Ovary (tissue), 9 donors: Measurements from ENCODE around the gene RNU6-9. TPM values are rescaled to one million over a fixed set of nuclear protein-coding genes. Genes with fewer than 3 reads are reported as not detected.
"Not testable (repeated sequence)": the region's sequence is repeated elsewhere in the genome, so short reads cannot be mapped to it uniquely, and the experiment has no call there.

ENCODE experiments used
- DNase-seq, 5 donors: peaks; one replicate each; pipeline ENCODE4 v3.0.0-alpha.2; 2019 to 2020
- H3K27ac ChIP-seq, 2 donors: fragments of 200-600 bp; one replicate each; pipeline versions ENCODE4 v1.5.1 to v1.8.0; 2019 to 2022
- H3K27me3 ChIP-seq: fragments of 200-600 bp; one replicate; pipeline ENCODE4 v1.8.0; 2022
- H3K36me3 ChIP-seq: fragments of 200-600 bp; sonication (generic); one replicate; pipeline ENCODE4 v1.5.1; 2019
- H3K4me1 ChIP-seq: one replicate; pipeline ENCODE4 v1.8.1; 2013; ENCODE audit warnings: mild to moderate bottlenecking, moderate library complexity; ENCODE audit not compliant: insufficient read depth
- H3K4me3 ChIP-seq: fragments of 200-600 bp; sonication (generic); one replicate; pipeline ENCODE4 v1.5.1; 2017
- H3K9me3 ChIP-seq, 2 donors: fragments of 200-600 bp in 1 of 2; sonication (generic) in 1 of 2; one replicate each; pipeline versions ENCODE4 v1.5.1 to v1.8.1; 2013 to 2019; ENCODE audit warnings: mild to moderate bottlenecking in 1 of 2, moderate library complexity in 1 of 2
- CTCF ChIP-seq, 3 donors: fragments of 450-650 bp in 2 of 3; fragments of 200-600 bp in 1 of 3; IDR thresholded peaks; one replicate each; pipeline versions ENCODE4 v1.5.1 to v1.8.0; 2016 to 2022; ENCODE audit warnings: antibody characterized with exemption in 3 of 3, mild to moderate bottlenecking in 1 of 3
- EP300 ChIP-seq: sonication (generic); formaldehyde crosslinking; IDR thresholded peaks from one replicate; pipeline ENCODE4 v1.6.1; 2017; ENCODE audit warnings: antibody characterized with exemption
- POLR2A ChIP-seq: fragments of 450-650 bp; IDR thresholded peaks from one replicate; pipeline ENCODE4 v1.6.1; 2017; ENCODE audit warnings: antibody characterized with exemption, mild to moderate bottlenecking, moderate library complexity
- WGBS, 3 donors: extraction: QIAGEN DNeasy Blood & Tissue Kit in 1 of 3; methylation state at CpG; one replicate each; pipeline versions ENCODE4 v1.1.5 to v1.1.7; 2013 to 2017; 5-methylcytosine and 5-hydroxymethylcytosine counted together
- intact Hi-C, 4 donors: fragments of 100-400 bp; cut with DNase I; formaldehyde crosslinking; loops; one replicate each; pipeline versions ENCODE4 v1.11.0 to v1.15.1; 2022 to 2023
- polyA plus RNA-seq, 2 donors: library from polyadenylated mRNA; stranded (reverse); fragments of 200-250 nt in 1 of 2; fragments of 350-450 nt in 1 of 2; fragmentation: Illumina TruSeq in 1 of 2; extraction: RNeasy Lipid Tissue Mini Kit (QIAGEN cat#74804) in 1 of 2; gene quantifications; one replicate each; pipeline ENCODE4 v1.2.3, GENCODE V29; 2013 to 2014
- total RNA-seq, 7 donors: library from RNA; depleted of rRNA in 2 of 7; stranded (reverse); fragments of >200 nt in 2 of 7; fragmentation: NEBNext Ultra II Directional in 3 of 7; extraction: Animal tissue kit (Norgen Biotek cat#: 25700) in 3 of 7; gene quantifications; one replicate each; pipeline versions ENCODE4 v1.1.0 to v1.2.4, GENCODE V29; 2016 to 2023
- donor health status: DM: no; HTN: no; CAD: no; lungs with moderate emphysema.
- donor health status: DM: no; HTN: no; CAD: no.
- donor health status: Bipolar disorder and iron deficiency.
- donor health status: DM: yes; HTN: yes; CAD: no.
- donor health status: DM: no; HTN: no; CAD: no.
- donor health status: DM: yes; HTN: yes; CAD: no.

The RNU6-9 gene
- total and polyA plus RNA-seq, 9 donors = not detected

DNA sequence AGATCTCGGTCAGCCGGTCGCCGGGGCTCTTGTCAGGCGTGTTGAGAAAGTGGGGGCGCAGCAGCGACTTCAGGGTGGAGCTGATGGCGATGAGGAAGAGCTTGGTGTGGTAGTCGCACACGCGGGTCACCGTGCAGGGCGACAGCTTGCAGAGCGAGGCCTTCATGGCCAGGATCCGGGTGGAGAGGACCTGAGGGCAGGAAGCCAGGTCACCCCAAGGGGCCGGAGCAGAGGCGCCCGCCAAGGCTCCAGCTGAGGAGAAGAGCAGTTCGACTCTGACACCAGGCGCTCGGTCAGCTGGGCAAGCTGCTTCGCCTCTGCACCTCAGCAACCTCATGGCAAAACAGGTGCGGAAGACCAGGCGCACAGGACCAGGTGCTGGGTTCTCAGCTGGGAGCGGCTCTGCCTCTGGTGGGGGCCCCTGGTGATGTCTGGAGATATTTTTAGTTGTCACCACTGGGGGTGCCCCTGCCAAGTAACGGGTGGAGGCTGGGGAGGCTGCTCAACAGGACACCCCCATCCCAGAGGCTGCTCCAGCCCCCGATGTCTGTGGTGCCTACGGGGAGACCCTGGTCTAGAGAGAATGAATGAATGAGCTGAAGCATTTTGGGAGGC lies 17.9 kb upstream of the RNU6-9 start:
- WGBS, 3 donors = 89 to 91% (median 90%) methylated on average over 27 to 28 of the region's 28 CpGs
- intact Hi-C loops = no loop called here

DNA sequence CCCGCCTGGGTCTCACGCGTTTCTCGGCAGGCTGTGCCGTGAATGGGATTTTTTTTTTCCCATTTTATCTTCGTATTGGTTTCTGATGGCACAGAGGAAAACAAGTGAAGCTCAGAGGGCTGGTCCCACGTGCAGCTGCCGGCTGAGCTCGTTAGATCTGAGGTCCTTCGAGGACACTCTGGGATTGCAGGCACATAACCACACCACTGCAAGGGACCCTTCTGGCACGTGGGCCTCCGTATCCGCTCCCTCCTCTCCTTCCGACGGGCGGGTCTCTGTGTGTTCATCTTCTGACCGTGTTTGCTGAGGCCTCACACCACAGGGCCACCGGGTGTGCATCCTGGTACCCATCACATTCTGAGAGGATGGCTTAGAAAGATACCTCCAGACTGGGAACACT lies 17.2 kb upstream of the RNU6-9 start:
- TF ChIP-seq EP300 = no peak
- no peak for TF ChIP-seq CTCF (IDR thresholded peaks at IDR 0.05)
- no peak for TF ChIP-seq POLR2A
- peaks cover 8% of the 10 kb centered on the region for H3K4me1 ChIP-seq
- WGBS, 3 donors = 62 to 72% (median 68%) methylated on average over 18 of the region's 18 CpGs
- H3K4me3 ChIP-seq = no peak overlapping the region
- H3K36me3 ChIP-seq = no peaks in the 10 kb centered on the region
- intact Hi-C loops = no loop called here
- H3K27me3 ChIP-seq = no peaks in the 10 kb centered on the region
- H3K9me3 ChIP-seq = no peaks in the 10 kb centered on the region
- DNase-seq = no peak
- H3K27ac ChIP-seq = no peak overlapping the region

More for the DNA sequence above, 17.9 kb upstream of the RNU6-9 start:
- Histone ChIP-seq H3K4me1 (peaks cover 8% of the 10 kb centered on the region), H3K27me3 (no peaks in the 10 kb centered on the region), H3K27ac (no peak overlapping the region), H3K9me3 (no peaks in the 10 kb centered on the region), H3K4me3 (no peak overlapping the region), H3K36me3 (no peaks in the 10 kb centered on the region)
- DNase-seq = no peak
- TF ChIP-seq CTCF (IDR thresholded peaks at IDR 0.05) (no peak), POLR2A (no peak), EP300 (no peak)

DNA sequence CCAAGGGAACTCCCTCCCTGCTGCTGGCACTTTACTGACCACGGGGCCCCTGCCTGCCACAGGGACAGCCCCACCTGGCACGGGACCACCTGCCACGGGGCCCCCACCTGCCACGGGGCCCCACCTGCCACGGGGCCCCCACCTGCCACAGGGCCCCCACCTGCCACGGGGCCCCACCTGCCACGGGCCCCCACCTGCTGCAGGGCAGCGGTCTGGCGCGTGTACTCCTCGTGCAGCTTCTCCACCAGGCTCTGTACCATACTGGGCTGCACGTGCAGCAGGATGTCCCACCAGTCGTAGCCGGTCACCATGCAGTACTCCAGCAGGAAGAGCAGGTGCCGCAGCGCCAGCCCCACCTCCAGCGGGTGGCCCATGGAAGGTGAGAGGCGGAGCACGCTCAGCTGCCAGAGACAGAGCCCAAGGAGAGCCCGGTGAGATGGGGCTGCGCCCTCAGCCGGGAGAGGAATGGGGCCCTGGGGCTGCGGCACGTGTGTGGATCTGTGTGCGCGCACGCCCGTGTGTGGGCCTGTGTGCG lies 16.4 kb upstream of the RNU6-9 start:
- H3K27ac ChIP-seq = no peak overlapping the region
- no peaks in the 10 kb centered on the region for H3K36me3 ChIP-seq
- H3K4me3 ChIP-seq = no peak overlapping the region
- no peaks in the 10 kb centered on the region for H3K27me3 ChIP-seq
- intact Hi-C loops = no loop called here
- H3K4me1 ChIP-seq = peaks cover 8% of the 10 kb centered on the region
- WGBS, 3 donors = 89 to 92% (median 89%) methylated on average over 24 to 29 of the region's 29 CpGs
- TF ChIP-seq POLR2A (no peak), CTCF (IDR thresholded peaks at IDR 0.05) (no peak), EP300 (no peak)
- no peak for DNase-seq
- H3K9me3 ChIP-seq = no peaks in the 10 kb centered on the region

DNA sequence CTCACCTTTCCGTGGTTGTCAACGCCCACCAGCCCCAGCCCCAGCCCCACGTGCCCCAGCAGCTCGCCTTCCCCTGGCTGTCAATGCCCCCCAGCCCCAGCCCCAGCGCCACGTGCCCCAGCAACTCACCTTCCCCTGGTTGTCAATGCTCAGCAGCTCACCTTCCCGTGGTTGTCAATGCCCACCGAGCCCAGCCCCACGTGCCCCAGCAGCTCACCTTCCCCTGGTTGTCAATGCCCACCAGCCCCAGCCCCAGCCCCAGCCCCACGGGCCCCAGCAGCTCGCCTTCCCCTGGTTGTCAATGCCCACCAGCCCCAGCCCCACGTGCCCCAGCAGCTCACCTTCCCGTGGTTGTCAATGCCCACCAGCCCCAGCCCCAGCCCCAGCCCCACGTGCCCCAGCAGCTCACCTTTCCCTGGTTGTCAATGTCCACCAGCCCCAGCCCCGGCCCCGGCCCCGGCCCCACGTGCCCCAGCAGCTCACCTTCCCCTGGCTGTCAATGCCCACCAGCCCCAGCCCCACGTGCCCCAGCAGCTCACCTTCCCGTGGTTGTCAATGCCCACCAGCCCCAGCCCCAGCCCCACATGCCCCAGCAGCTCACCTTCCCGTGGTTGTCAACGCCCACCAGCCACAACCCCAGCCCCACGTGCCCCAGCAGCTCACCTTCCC lies 15.2 kb upstream of the RNU6-9 start:
- H3K27me3 ChIP-seq, H3K4me1 ChIP-seq, DNase-seq, H3K27ac ChIP-seq, H3K9me3 ChIP-seq, intact Hi-C loops, H3K4me3 ChIP-seq, H3K36me3 ChIP-seq: not testable (repeated sequence)
- 83 to 88% (median 86%) methylated on average over 8 to 23 of the region's 23 CpGs for WGBS, 3 donors

GRCh38 chr19:878751-879561 lies 14.3 kb upstream of the RNU6-9 start:
- intact Hi-C loops, DNase-seq, H3K9me3 ChIP-seq, H3K4me3 ChIP-seq, H3K36me3 ChIP-seq, H3K27ac ChIP-seq, H3K27me3 ChIP-seq, H3K4me1 ChIP-seq: not testable (repeated sequence)
- WGBS, 3 donors = 78 to 86% (median 79%) methylated on average over 16 to 24 of the region's 24 CpGs
